Measurements from ENCODE around the gene G3BP2. TPM values are rescaled to one million over a fixed set of nuclear protein-coding genes. Genes with fewer than 3 reads are reported as not detected.

G3BP2 gene
- total and polyA plus RNA-seq, 10 of the 15 experiments (the other 5 are each of a cell fraction or from before 2014, with no cell fraction given) = 22.2 to 176 (median 102) TPM

DNA sequence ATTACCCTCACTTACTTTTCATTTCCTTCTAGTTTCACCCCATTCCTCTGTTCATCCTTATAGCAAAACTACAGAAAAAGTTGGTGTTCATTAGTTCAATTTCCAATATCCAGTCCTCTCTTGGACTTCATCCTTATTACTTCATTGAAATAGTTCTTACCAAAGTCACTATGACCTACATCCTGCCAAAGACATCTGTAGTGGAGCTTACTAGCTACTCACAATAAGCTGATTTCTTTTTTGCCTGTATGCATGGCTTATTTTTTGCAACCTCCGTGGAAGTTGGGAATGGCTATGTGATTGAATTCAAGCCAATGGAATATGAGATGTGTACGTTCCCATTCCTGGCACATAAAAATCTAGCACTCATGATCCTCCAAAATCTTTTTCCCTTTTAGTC lies 38.3 kb downstream of the G3BP2 start (continued):
- TF ChIP-seq, protein P1, sequence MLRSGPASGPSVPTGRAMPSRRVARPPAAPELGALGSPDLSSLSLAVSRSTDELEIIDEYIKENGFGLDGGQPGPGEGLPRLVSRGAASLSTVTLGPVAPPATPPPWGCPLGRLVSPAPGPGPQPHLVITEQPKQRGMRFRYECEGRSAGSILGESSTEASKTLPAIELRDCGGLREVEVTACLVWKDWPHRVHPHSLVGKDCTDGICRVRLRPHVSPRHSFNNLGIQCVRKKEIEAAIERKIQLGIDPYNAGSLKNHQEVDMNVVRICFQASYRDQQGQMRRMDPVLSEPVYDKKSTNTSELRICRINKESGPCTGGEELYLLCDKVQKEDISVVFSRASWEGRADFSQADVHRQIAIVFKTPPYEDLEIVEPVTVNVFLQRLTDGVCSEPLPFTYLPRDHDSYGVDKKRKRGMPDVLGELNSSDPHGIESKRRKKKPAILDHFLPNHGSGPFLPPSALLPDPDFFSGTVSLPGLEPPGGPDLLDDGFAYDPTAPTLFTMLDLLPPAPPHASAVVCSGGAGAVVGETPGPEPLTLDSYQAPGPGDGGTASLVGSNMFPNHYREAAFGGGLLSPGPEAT (IDR thresholded peaks at IDR 0.05; ENCODE audit: low read depth) = no peak
- no peak for TF ChIP-seq YBX1 (IDR thresholded peaks at IDR 0.05)
- no peak for TF ChIP-seq CBX3 (IDR thresholded peaks at IDR 0.05; ENCODE audit: borderline replicate concordance, low read depth)

DNA sequence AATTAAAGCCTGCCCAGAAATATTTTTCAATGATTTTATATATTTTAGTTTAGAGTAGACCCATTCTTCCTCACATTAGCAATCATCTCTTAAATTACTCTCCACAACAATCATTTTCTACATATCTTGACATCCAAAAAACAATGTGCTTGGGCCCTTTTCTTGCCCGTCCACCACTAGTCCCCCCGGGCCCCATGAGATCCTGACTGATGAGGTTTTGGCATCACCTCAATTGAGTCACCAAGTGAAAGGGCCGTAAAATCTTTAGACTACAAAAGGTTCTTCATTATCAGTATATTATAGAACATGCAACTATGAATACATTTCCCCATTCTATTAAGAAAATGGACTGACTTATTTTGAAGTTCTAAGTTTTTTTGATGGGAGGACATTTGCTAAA lies 38.9 kb downstream of the G3BP2 start:
- H3K4me3 ChIP-seq = no peak overlapping the region
- H3K9ac ChIP-seq (ENCODE audit: control insufficient read depth, insufficient read depth, low read length) = no peak overlapping the region
- 71% methylated on average over 3 of the region's 3 CpGs for WGBS (ENCODE audit: insufficient coverage, insufficient replicate concordance, low lambda C conversion rate, missing lambda C conversion rate)
- H3K36me3 ChIP-seq (ENCODE audit: control insufficient read depth in 2 of 2, insufficient read depth in 2 of 2, low read length in 1 of 2) = no peaks in the 10 kb centered on the region
- in situ Hi-C loops (cut with MboI) = no loop called here
- no peak for ATAC-seq
- intact Hi-C loops (cut with micrococcal nuclease; ENCODE audit: unreplicated experiment) = no loop called here
- RAD21 ChIA-PET (ENCODE audit: unreplicated experiment) = no interaction called here
- H3K27ac ChIP-seq (ENCODE audit: control insufficient read depth, insufficient read depth) = no peak overlapping the region
- H4K20me1 ChIP-seq (ENCODE audit: control insufficient read depth, insufficient read depth) = no peaks in the 10 kb centered on the region
- TF ChIP-seq, protein P2, sequence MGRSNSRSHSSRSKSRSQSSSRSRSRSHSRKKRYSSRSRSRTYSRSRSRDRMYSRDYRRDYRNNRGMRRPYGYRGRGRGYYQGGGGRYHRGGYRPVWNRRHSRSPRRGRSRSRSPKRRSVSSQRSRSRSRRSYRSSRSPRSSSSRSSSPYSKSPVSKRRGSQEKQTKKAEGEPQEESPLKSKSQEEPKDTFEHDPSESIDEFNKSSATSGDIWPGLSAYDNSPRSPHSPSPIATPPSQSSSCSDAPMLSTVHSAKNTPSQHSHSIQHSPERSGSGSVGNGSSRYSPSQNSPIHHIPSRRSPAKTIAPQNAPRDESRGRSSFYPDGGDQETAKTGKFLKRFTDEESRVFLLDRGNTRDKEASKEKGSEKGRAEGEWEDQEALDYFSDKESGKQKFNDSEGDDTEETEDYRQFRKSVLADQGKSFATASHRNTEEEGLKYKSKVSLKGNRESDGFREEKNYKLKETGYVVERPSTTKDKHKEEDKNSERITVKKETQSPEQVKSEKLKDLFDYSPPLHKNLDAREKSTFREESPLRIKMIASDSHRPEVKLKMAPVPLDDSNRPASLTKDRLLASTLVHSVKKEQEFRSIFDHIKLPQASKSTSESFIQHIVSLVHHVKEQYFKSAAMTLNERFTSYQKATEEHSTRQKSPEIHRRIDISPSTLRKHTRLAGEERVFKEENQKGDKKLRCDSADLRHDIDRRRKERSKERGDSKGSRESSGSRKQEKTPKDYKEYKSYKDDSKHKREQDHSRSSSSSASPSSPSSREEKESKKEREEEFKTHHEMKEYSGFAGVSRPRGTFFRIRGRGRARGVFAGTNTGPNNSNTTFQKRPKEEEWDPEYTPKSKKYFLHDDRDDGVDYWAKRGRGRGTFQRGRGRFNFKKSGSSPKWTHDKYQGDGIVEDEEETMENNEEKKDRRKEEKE (IDR thresholded peaks at IDR 0.05) = no peak
- TF ChIP-seq TAF1 (IDR thresholded peaks at IDR 0.05; ENCODE audit: borderline replicate concordance, low read depth, low read length) (no peak), DPF2 (IDR thresholded peaks at IDR 0.05) (no peak), TCF3 (IDR thresholded peaks at IDR 0.05; ENCODE audit: borderline replicate concordance, insufficient read depth, low read depth, low read length) (no peak), ZNF207 (IDR thresholded peaks at IDR 0.05; ENCODE audit: borderline replicate concordance) (no peak), KAT2A (conservative IDR thresholded peaks at IDR 0.05; ENCODE audit: control insufficient read depth, low read depth, low read length) (no peak), ZBED1 (IDR thresholded peaks at IDR 0.05; ENCODE audit: borderline replicate concordance) (no peak), SUPT20H (IDR thresholded peaks at IDR 0.05; ENCODE audit: borderline replicate concordance, control insufficient read depth, low read depth, low read length) (no peak), BACH1 (IDR thresholded peaks at IDR 0.05; ENCODE audit: borderline replicate concordance) (no peak)
- TF ChIP-seq, protein P3, sequence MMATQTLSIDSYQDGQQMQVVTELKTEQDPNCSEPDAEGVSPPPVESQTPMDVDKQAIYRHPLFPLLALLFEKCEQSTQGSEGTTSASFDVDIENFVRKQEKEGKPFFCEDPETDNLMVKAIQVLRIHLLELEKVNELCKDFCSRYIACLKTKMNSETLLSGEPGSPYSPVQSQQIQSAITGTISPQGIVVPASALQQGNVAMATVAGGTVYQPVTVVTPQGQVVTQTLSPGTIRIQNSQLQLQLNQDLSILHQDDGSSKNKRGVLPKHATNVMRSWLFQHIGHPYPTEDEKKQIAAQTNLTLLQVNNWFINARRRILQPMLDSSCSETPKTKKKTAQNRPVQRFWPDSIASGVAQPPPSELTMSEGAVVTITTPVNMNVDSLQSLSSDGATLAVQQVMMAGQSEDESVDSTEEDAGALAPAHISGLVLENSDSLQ (IDR thresholded peaks at IDR 0.05) = no peak
- TF ChIP-seq, protein P4, sequence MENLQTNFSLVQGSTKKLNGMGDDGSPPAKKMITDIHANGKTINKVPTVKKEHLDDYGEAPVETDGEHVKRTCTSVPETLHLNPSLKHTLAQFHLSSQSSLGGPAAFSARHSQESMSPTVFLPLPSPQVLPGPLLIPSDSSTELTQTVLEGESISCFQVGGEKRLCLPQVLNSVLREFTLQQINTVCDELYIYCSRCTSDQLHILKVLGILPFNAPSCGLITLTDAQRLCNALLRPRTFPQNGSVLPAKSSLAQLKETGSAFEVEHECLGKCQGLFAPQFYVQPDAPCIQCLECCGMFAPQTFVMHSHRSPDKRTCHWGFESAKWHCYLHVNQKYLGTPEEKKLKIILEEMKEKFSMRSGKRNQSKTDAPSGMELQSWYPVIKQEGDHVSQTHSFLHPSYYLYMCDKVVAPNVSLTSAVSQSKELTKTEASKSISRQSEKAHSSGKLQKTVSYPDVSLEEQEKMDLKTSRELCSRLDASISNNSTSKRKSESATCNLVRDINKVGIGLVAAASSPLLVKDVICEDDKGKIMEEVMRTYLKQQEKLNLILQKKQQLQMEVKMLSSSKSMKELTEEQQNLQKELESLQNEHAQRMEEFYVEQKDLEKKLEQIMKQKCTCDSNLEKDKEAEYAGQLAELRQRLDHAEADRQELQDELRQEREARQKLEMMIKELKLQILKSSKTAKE (IDR thresholded peaks at IDR 0.05; ENCODE audit: low read depth, poor library complexity, severe bottlenecking) = no peak
- TF ChIP-seq, protein P5, sequence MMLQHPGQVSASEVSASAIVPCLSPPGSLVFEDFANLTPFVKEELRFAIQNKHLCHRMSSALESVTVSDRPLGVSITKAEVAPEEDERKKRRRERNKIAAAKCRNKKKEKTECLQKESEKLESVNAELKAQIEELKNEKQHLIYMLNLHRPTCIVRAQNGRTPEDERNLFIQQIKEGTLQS (IDR thresholded peaks at IDR 0.05; ENCODE audit: borderline replicate concordance, extremely low read depth, low read depth, low read length) = no peak
- H2AFZ ChIP-seq (ENCODE audit: control insufficient read depth, low read depth, low read length) = no peak overlapping the region
- no peak overlapping the region for H3K4me2 ChIP-seq (ENCODE audit: control insufficient read depth, insufficient read depth)
- peaks cover 11% of the 10 kb centered on the region for H3K4me1 ChIP-seq (ENCODE audit: control insufficient read depth, insufficient read depth, low read length)
- no peak for DNase-seq (ENCODE audit: low read depth, low spot score)
- H3K79me2 ChIP-seq (ENCODE audit: control insufficient read depth, insufficient read depth, low read length) = no peaks in the 10 kb centered on the region
- H3K9me3 ChIP-seq (replicated peaks; ENCODE audit: control insufficient read depth, insufficient read depth, low read length) = no peaks in the 10 kb centered on the region
- POLR2A ChIA-PET = no interaction called here
- H3K27me3 ChIP-seq (replicated peaks in 1 of 2; ENCODE audit: control insufficient read depth in 2 of 2, insufficient read depth in 2 of 2, low read length in 1 of 2) = no peaks in the 10 kb centered on the region
- FAIRE-seq = no peak
- SMC1A ChIA-PET (ENCODE audit: uncharacterized antibody, unreplicated experiment) = no interaction called here
- BruUV-seq (replicated peaks) = no TSS peak
- CTCF ChIA-PET = no interaction called here
